Measurements from ENCODE around the gene CAPN12.
A peak's percentile ranks its signal among the peaks of the same experiment; 100 is the strongest.

CAPN12 gene

DNA sequence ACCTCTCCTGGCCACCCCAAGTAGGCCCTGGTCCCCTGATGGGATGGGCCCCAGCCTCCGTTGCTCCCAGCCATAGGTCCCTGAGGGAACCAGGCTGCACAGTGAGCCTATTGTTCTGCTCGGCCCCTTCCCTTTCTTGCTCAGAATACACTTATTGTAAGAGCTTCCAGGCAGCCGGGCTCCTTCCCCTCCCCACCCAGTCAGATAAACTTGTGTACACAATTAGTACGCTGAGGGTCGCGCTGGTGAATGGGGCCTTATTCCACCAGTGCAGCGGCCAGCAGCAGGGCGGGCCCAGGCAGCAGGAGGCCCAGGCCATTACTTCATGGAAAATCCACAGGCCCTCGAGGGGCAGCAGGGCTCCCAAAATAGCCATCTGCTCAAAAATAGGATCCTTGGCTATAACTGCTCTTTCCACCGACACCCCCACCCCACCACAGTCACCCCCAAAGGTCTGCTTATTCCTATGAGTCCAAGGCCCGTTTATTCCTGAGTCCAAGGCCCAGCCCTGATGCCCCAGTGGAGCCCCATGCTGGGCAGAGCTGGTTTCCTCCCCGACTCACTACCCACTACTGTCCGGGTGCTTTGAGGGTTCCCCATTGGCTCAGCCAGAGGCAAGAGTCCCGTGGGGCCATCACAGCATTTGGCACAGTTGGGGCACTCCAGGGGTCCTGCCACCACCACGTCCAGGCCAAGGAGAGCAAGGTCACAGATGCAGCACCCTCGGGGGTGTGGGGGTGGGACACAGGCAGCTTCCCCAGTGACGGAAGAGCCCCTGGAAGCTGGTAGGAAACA, 22.1 kb downstream of the CAPN12 start:
- Histone ChIP-seq H2BK12ac (ENCODE audit: low read length) (no peak overlapping the region), H3K23ac (ENCODE audit: low read length) (no peak overlapping the region), H3K27ac (ENCODE audit: low read depth, low read length) (no peak overlapping the region), H3K36me3 (ENCODE audit: control insufficient read depth in 1 of 2, insufficient read depth in 2 of 2, low read length in 2 of 2) (peaks cover 100% of the 10 kb centered on the region in 2 experiments), H3K4ac (ENCODE audit: low read depth, low read length) (no peak overlapping the region), H4K8ac (ENCODE audit: low read depth, low read length) (no peak overlapping the region), H3K9ac (ENCODE audit: low read length) (no peak overlapping the region), H3K27me3 (ENCODE audit: insufficient read depth, low read length) (no peaks in the 10 kb centered on the region), H2BK5ac (ENCODE audit: low read depth, low read length, poor library complexity) (no peak overlapping the region), H2AK5ac (ENCODE audit: low read length) (no peak overlapping the region), H2BK120ac (ENCODE audit: insufficient read depth, low read length, poor library complexity) (no peak overlapping the region), H3K79me2 (ENCODE audit: control insufficient read depth, insufficient read depth, low read length, poor library complexity) (no peaks in the 10 kb centered on the region), H3K4me1 (ENCODE audit: control insufficient read depth in 1 of 2, insufficient read depth in 2 of 2, low read length in 2 of 2) (peaks cover 4 to 16% of the 10 kb centered on the region in 2 experiments), H3K4me2 (ENCODE audit: low read length) (no peak overlapping the region), H2AFZ (ENCODE audit: insufficient read depth, low read length, poor library complexity) (no peak overlapping the region), H4K12ac (ENCODE audit: low read depth, low read length) (no peak overlapping the region), H3K14ac (ENCODE audit: low read length) (no peak overlapping the region), H3K79me1 (ENCODE audit: low read length) (peaks cover 3% of the 10 kb centered on the region), H3K18ac (ENCODE audit: low read length) (no peak overlapping the region), H3K9me3 (ENCODE audit: insufficient read depth, low read depth, low read length) (peaks cover 9% of the 10 kb centered on the region), H3K4me3 (ENCODE audit: low read depth, low read length) (no peak overlapping the region), H4K91ac (ENCODE audit: low read depth, low read length) (no peak overlapping the region)
- WGBS (ENCODE audit: extremely low coverage, insufficient coverage, insufficient read length), result no CpG with 5 or more reads among the region's 17 CpGs
- DNase-seq, result no peak

DNA sequence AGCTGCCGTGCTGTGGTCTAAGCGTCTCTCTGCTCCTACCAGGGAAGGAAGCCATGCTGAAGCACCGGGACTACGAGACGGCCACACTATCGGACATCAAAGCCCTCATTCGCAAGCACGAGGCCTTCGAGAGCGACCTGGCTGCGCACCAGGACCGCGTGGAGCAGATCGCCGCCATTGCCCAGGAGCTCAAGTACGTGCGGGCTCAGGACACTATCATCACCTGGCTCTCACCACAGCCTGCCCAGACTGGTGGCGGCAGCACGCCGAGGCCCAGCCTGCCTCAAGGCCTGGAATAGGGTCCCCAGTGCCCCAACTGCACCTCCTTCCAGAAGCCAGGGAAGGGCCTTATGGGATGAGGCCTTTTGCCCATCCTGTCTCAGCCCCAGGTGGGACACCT, 22.8 kb downstream of the CAPN12 start:
- no peak overlapping the region for H3K4me2 ChIP-seq (ENCODE audit: low read length)
- peaks cover 11% of the 10 kb centered on the region for H3K9me3 ChIP-seq (ENCODE audit: insufficient read depth, low read depth, low read length)
- WGBS (ENCODE audit: extremely low coverage, insufficient coverage, insufficient read length), result no CpG with 5 or more reads among the region's 20 CpGs
- no peak overlapping the region for H3K23ac ChIP-seq (ENCODE audit: low read length)
- H3K9ac ChIP-seq (ENCODE audit: low read length), result no peak overlapping the region
- H3K79me2 ChIP-seq (ENCODE audit: control insufficient read depth, insufficient read depth, low read length, poor library complexity), result no peaks in the 10 kb centered on the region
- H4K12ac ChIP-seq (ENCODE audit: low read depth, low read length), result no peak overlapping the region
- H3K27ac ChIP-seq (ENCODE audit: low read depth, low read length), result no peak overlapping the region
- peaks cover 3% of the 10 kb centered on the region for H3K79me1 ChIP-seq (ENCODE audit: low read length)
- H2BK120ac ChIP-seq (ENCODE audit: insufficient read depth, low read length, poor library complexity), result no peak overlapping the region
- H3K4me1 ChIP-seq (ENCODE audit: control insufficient read depth in 1 of 2, insufficient read depth in 2 of 2, low read length in 2 of 2), result peaks cover 3 to 16% of the 10 kb centered on the region in 2 experiments
- H2AFZ ChIP-seq (ENCODE audit: insufficient read depth, low read length, poor library complexity), result no peak overlapping the region
- no peak overlapping the region for H4K91ac ChIP-seq (ENCODE audit: low read depth, low read length)
- H3K27me3 ChIP-seq (ENCODE audit: insufficient read depth, low read length), result no peaks in the 10 kb centered on the region
- peak overlapping the region; percentile 5 for H3K18ac ChIP-seq (ENCODE audit: low read length)
- H2BK5ac ChIP-seq (ENCODE audit: low read depth, low read length, poor library complexity), result no peak overlapping the region
- no peak overlapping the region for H2BK12ac ChIP-seq (ENCODE audit: low read length)
- H2AK5ac ChIP-seq (ENCODE audit: low read length), result no peak overlapping the region
- H3K4ac ChIP-seq (ENCODE audit: low read depth, low read length), result no peak overlapping the region
- peaks cover 100% of the 10 kb centered on the region in 2 experiments for H3K36me3 ChIP-seq (ENCODE audit: control insufficient read depth in 1 of 2, insufficient read depth in 2 of 2, low read length in 2 of 2)
- no peak overlapping the region for H4K8ac ChIP-seq (ENCODE audit: low read depth, low read length)
- no peak for DNase-seq
- H3K4me3 ChIP-seq (ENCODE audit: low read depth, low read length), result no peak overlapping the region
- H3K14ac ChIP-seq (ENCODE audit: low read length), result no peak overlapping the region

- H3K4me1 ChIP-seq (ENCODE audit: control insufficient read depth in 1 of 2, insufficient read depth in 2 of 2, low read length in 2 of 2), result peaks cover 3 to 16% of the 10 kb centered on the region in 2 experiments
- no peak overlapping the region for H2BK12ac ChIP-seq (ENCODE audit: low read length)
- H3K23ac ChIP-seq (ENCODE audit: low read length), result no peak overlapping the region
- H3K79me1 ChIP-seq (ENCODE audit: low read length), result peaks cover 3% of the 10 kb centered on the region
- no peak overlapping the region for H4K91ac ChIP-seq (ENCODE audit: low read depth, low read length)
- H3K4ac ChIP-seq (ENCODE audit: low read depth, low read length), result no peak overlapping the region
- no peak overlapping the region for H2BK120ac ChIP-seq (ENCODE audit: insufficient read depth, low read length, poor library complexity)
- H3K79me2 ChIP-seq (ENCODE audit: control insufficient read depth, insufficient read depth, low read length, poor library complexity), result no peaks in the 10 kb centered on the region
- H2AK5ac ChIP-seq (ENCODE audit: low read length), result no peak overlapping the region
- H3K9me3 ChIP-seq (ENCODE audit: insufficient read depth, low read depth, low read length), result peaks cover 11% of the 10 kb centered on the region
- no CpG with 5 or more reads among the region's 15 CpGs for WGBS (ENCODE audit: extremely low coverage, insufficient coverage, insufficient read length)
- no peak for DNase-seq
- H4K8ac ChIP-seq (ENCODE audit: low read depth, low read length), result no peak overlapping the region
- H2BK5ac ChIP-seq (ENCODE audit: low read depth, low read length, poor library complexity), result no peak overlapping the region
- no peak overlapping the region for H3K4me3 ChIP-seq (ENCODE audit: low read depth, low read length)
- peaks cover 96 to 98% of the 10 kb centered on the region in 2 experiments for H3K36me3 ChIP-seq (ENCODE audit: control insufficient read depth in 1 of 2, insufficient read depth in 2 of 2, low read length in 2 of 2)
- no peak overlapping the region for H2AFZ ChIP-seq (ENCODE audit: insufficient read depth, low read length, poor library complexity)
- no peak overlapping the region for H3K27ac ChIP-seq (ENCODE audit: low read depth, low read length)
- H3K4me2 ChIP-seq (ENCODE audit: low read length), result no peak overlapping the region
- H3K14ac ChIP-seq (ENCODE audit: low read length), result no peak overlapping the region
- H3K9ac ChIP-seq (ENCODE audit: low read length), result no peak overlapping the region
- peak overlapping the region; percentile 20 for H3K18ac ChIP-seq (ENCODE audit: low read length)
- H4K12ac ChIP-seq (ENCODE audit: low read depth, low read length), result no peak overlapping the region
- H3K27me3 ChIP-seq (ENCODE audit: insufficient read depth, low read length), result no peaks in the 10 kb centered on the region
Observed at GRCh38 chr19:38720559-38721236, 23.6 kb downstream of the CAPN12 start.

DNA sequence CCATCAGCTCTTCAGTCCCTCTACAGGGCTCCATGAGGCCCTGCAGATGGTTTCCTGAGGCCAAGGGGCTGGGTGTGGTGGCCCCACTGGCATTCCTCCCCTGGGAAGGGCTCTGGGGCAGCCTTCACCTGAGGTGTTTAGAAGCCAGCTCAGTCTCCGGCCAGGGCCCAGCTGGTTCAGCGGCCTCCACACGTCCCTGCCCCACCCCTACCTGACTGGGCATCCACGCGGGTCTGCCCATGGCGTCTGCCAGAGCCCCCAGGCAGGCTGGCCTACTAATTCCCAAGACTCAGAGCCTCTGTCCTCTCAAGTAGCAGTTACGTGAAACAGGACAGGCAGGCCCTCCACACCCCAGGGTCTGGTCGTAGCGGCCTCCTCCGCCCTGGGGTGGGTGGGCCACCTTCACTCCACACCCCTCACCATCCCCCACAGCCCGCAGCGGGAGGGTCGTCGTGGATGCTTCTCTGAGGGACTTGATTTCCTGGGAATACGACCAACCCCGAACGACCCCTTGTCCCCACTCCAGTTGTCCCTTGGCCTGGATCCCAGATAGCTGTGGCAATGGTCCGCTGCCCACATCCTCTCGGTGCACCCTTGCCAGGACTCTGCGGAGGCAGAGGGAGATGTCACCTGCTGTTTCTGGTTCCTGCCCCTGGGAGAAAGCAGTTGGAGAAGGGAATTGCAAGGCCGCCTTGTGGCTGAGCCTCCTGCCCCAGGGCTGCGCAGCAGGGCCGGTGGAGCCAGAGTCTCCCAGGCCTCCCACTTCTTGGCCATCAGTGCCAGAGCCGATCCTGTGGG, 24.3 kb downstream of the CAPN12 start:
- H3K36me3 ChIP-seq (ENCODE audit: control insufficient read depth in 1 of 2, insufficient read depth in 2 of 2, low read length in 2 of 2), result peaks cover 92% of the 10 kb centered on the region in 2 experiments
- H3K4me3 ChIP-seq (ENCODE audit: low read depth, low read length), result no peak overlapping the region
- no peak overlapping the region for H2BK12ac ChIP-seq (ENCODE audit: low read length)
- no peaks in the 10 kb centered on the region for H3K27me3 ChIP-seq (ENCODE audit: insufficient read depth, low read length)
- H3K9ac ChIP-seq (ENCODE audit: low read length), result no peak overlapping the region
- H2AK5ac ChIP-seq (ENCODE audit: low read length), result no peak overlapping the region
- H4K12ac ChIP-seq (ENCODE audit: low read depth, low read length), result no peak overlapping the region
- peak overlapping the region; percentile 65 for H3K18ac ChIP-seq (ENCODE audit: low read length)
- peaks cover 3 to 16% of the 10 kb centered on the region in 2 experiments for H3K4me1 ChIP-seq (ENCODE audit: control insufficient read depth in 1 of 2, insufficient read depth in 2 of 2, low read length in 2 of 2)
- WGBS (ENCODE audit: extremely low coverage, insufficient coverage, insufficient read length), result no CpG with 5 or more reads among the region's 24 CpGs
- DNase-seq, result peak in 1 of 2 donors; percentile 29
- peaks cover 3% of the 10 kb centered on the region for H3K79me1 ChIP-seq (ENCODE audit: low read length)
- H2AFZ ChIP-seq (ENCODE audit: insufficient read depth, low read length, poor library complexity), result no peak overlapping the region
- H4K91ac ChIP-seq (ENCODE audit: low read depth, low read length), result no peak overlapping the region
- H3K14ac ChIP-seq (ENCODE audit: low read length), result no peak overlapping the region
- H2BK5ac ChIP-seq (ENCODE audit: low read depth, low read length, poor library complexity), result no peak overlapping the region
- H3K4ac ChIP-seq (ENCODE audit: low read depth, low read length), result no peak overlapping the region
- no peak overlapping the region for H3K4me2 ChIP-seq (ENCODE audit: low read length)
- H3K79me2 ChIP-seq (ENCODE audit: control insufficient read depth, insufficient read depth, low read length, poor library complexity), result no peaks in the 10 kb centered on the region
- no peak overlapping the region for H4K8ac ChIP-seq (ENCODE audit: low read depth, low read length)
- no peak overlapping the region for H3K23ac ChIP-seq (ENCODE audit: low read length)
- H2BK120ac ChIP-seq (ENCODE audit: insufficient read depth, low read length, poor library complexity), result no peak overlapping the region
- peaks cover 11% of the 10 kb centered on the region for H3K9me3 ChIP-seq (ENCODE audit: insufficient read depth, low read depth, low read length)
- no peak overlapping the region for H3K27ac ChIP-seq (ENCODE audit: low read depth, low read length)

All from trophoblast cell (in vitro differentiated cells and primary cell).